Motor neuron (in vitro differentiated cells): ENCODE measurements around the gene CENPQ. TPM values are rescaled to one million over a fixed set of nuclear protein-coding genes. Genes with fewer than 3 reads are reported as not detected.
A peak's percentile ranks its signal among the peaks of the same experiment; 100 is the strongest.

Experiments
- ATAC-seq, 8 experiments: fragments of 200-7000 bp; cut with Tn5 transposase; replicated peaks in 6 of 8; 2 replicates each; pipeline ENCODE4 v1.8.0; 2021; ENCODE audit warnings: mild to moderate bottlenecking in 8 of 8, moderate library complexity in 8 of 8
- H3K27ac ChIP-seq, 2 donors: fragments of 250-450 bp; sonication (Bioruptor Pico); 2 replicates each; pipeline ENCODE4 v1.9.0; 2021; ENCODE audit warnings: antibody characterized with exemption in 2 of 2, mild to moderate bottlenecking in 2 of 2, moderate library complexity in 1 of 2
- H3K4me1 ChIP-seq, 2 donors: fragments of 250-450 bp; sonication (Bioruptor Pico); replicated peaks in 1 of 2; 2 replicates each; pipeline ENCODE4 v1.6.1; 2021; ENCODE audit warnings: antibody characterized with exemption in 2 of 2, mild to moderate bottlenecking in 2 of 2, moderate library complexity in 1 of 2
- H3K4me3 ChIP-seq, 5 donors: fragments of 250-450 bp; sonication (Bioruptor Pico); 2 replicates each; pipeline ENCODE4 v1.9.0; 2021; ENCODE audit warnings: antibody characterized with exemption in 5 of 5, mild to moderate bottlenecking in 5 of 5, moderate library complexity in 4 of 5
- WGBS, 10 experiments: fragments of 450-650 bp; shearing (Covaris generic); methylation state at CpG; one replicate each; pipeline ENCODE4 v1.0.0; 2022; 5-methylcytosine and 5-hydroxymethylcytosine counted together
- in situ Hi-C, 9 experiments: fragments of 400-800 bp; cut with MboI; loops; one replicate each; pipeline ENCODE4 v1.15.0; 2021; ENCODE audit warnings: low sequenced_read_pairs in 9 of 9, low pct_unique_long_range_greater_than_20kb in 2 of 9; ENCODE audit not compliant: unreplicated experiment in 9 of 9
- total RNA-seq, 8 experiments: library from RNA; unstranded; fragments of 300-600 nt; gene quantifications; 2 replicates each; pipeline versions ENCODE4 v1.2.3 to v1.2.4, GENCODE V29; 2022

Gene CENPQ
- 10 to 100 TPM in 1 of 8 experiments, 1 to 10 TPM in 7; 1.9 to 12.4 (median 6.1) TPM for total RNA-seq

- H3K27ac ChIP-seq: peak within 1 kb of the TSS; percentile 68 to 87
- H3K4me1 ChIP-seq: peaks cover 9 to 10% of the 10 kb centered on the region in 2 donors
- peak within 1 kb of the TSS; percentile 54 to 81 (median 62) for H3K4me3 ChIP-seq
- in situ Hi-C loops: no loop called here
- peak; percentile 99 to 100 (median 100) for ATAC-seq
- 0 to 8% (median 1%) methylated on average over 1 to 18 of the region's 37 CpGs for WGBS, 10 experiments
These were observed at the start of gene CENPQ, which contains the start of gene MMUT for GRCh38 chr6:49462927-49463611. CENPQ (plus strand) TSS chr6:49463370; CDS start chr6:49470177, 6,807 bp downstream. MMUT (minus strand) TSS chr6:49463253; CDS start chr6:49459466, 3,787 bp downstream.

GRCh38 chr6:49415358-49415757, 47.8 kb upstream of the CENPQ start:
- in situ Hi-C loops: loop anchor here in 6 of 9 experiments (25.0 kb wide), 6 partner anchors 97 to 1778 kb away; partner anchors contain the start of gene OPN5 (in 6 of the 6)
- 10 to 86% (median 60%) methylated on average over 1 of the region's 1 CpG; no CpG with 5 or more reads in 1 of the 10 experiments for WGBS, 10 experiments
- no peaks in the 10 kb centered on the region for H3K4me1 ChIP-seq
- no peak for ATAC-seq
- no peak overlapping the region for H3K4me3 ChIP-seq
- H3K27ac ChIP-seq: no peak overlapping the region

- no peak for ATAC-seq
- H3K27ac ChIP-seq: no peak overlapping the region
- in situ Hi-C loops: loop anchor here in 6 of 9 experiments (25.0 kb wide), 6 partner anchors 96 to 1779 kb away; partner anchors contain the start of gene OPN5 (in 6 of the 6)
- WGBS, 10 experiments: 35 to 94% (median 77%) methylated on average over 1 to 4 of the region's 4 CpGs
- H3K4me1 ChIP-seq: no peaks in the 10 kb centered on the region
- H3K4me3 ChIP-seq: no peak overlapping the region
These were observed 47.0 kb upstream of the CENPQ start for GRCh38 chr6:49416195-49416594.

- in situ Hi-C loops: loop anchor here in 6 of 9 experiments (25.0 kb wide), 6 partner anchors 88 to 1787 kb away; partner anchors contain the start of gene OPN5 (in 6 of the 6)
- Histone ChIP-seq H3K4me3 (no peak overlapping the region), H3K4me1 (no peaks in the 10 kb centered on the region), H3K27ac (no peak overlapping the region)
- ATAC-seq: no peak
- 15 to 63% (median 33%) methylated on average over 1 of the region's 1 CpG; no CpG with 5 or more reads in 1 of the 10 experiments for WGBS, 10 experiments
These were observed 39.4 kb upstream of the CENPQ start for GRCh38 chr6:49423817-49424216.

GRCh38 chr6:49430187-49430586, 33.0 kb upstream of the CENPQ start:
- in situ Hi-C loops: no loop called here
- Histone ChIP-seq H3K4me3 (no peak overlapping the region), H3K27ac (no peak overlapping the region), H3K4me1 (no peaks in the 10 kb centered on the region)
- no peak for ATAC-seq
- 56 to 100% (median 74%) methylated on average over 1 to 2 of the region's 2 CpGs; no CpG with 5 or more reads in 2 of the 10 experiments for WGBS, 10 experiments

- 71 to 100% (median 90%) methylated on average over 1 of the region's 1 CpG; no CpG with 5 or more reads in 3 of the 10 experiments for WGBS, 10 experiments
- no peak for ATAC-seq
- no peaks in the 10 kb centered on the region for H3K4me1 ChIP-seq
- no peak overlapping the region for H3K4me3 ChIP-seq
- H3K27ac ChIP-seq: no peak overlapping the region
- in situ Hi-C loops: no loop called here
These were observed 32.3 kb upstream of the CENPQ start for GRCh38 chr6:49430866-49431265.

GRCh38 chr6:49453221-49453620, 9.9 kb upstream of the CENPQ start:
- Histone ChIP-seq H3K4me1 (no peaks in the 10 kb centered on the region), H3K4me3 (no peak overlapping the region), H3K27ac (no peak overlapping the region)
- WGBS, 10 experiments: 58 to 100% (median 83%) methylated on average over 1 to 2 of the region's 2 CpGs
- in situ Hi-C loops: no loop called here
- peak in 1 of 8 experiments; percentile 35 for ATAC-seq

- in situ Hi-C loops: no loop called here
- Histone ChIP-seq H3K4me3 (no peak overlapping the region), H3K27ac (no peak overlapping the region), H3K4me1 (no peaks in the 10 kb centered on the region)
- 89 to 100% (median 98%) methylated on average over 1 to 3 of the region's 3 CpGs for WGBS, 10 experiments
- ATAC-seq: no peak
These were observed 8.1 kb upstream of the CENPQ start for GRCh38 chr6:49454787-49455709.

GRCh38 chr6:49457771-49458170, 5.4 kb upstream of the CENPQ start:
- peaks cover 9 to 10% of the 10 kb centered on the region in 2 donors for H3K4me1 ChIP-seq
- ATAC-seq: no peak
- H3K27ac ChIP-seq: no peak overlapping the region
- in situ Hi-C loops: no loop called here
- WGBS, 10 experiments: 73 to 97% (median 80%) methylated on average over 1 to 4 of the region's 4 CpGs; no CpG with 5 or more reads in 1 of the 10 experiments
- no peak overlapping the region for H3K4me3 ChIP-seq

- in situ Hi-C loops: no loop called here
- Histone ChIP-seq H3K4me3 (peak overlapping the region; percentile 54 to 81 (median 62)), H3K4me1 (peaks cover 9 to 10% of the 10 kb centered on the region in 2 donors), H3K27ac (peak overlapping the region in 1 of 2 donors; percentile 68)
- ATAC-seq: no peak
- WGBS, 10 experiments: 0 to 88% (median 62%) methylated on average over 1 to 3 of the region's 3 CpGs; no CpG with 5 or more reads in 2 of the 10 experiments
These were observed 1.1 kb upstream of the CENPQ start for GRCh38 chr6:49462071-49462470.

GRCh38 chr6:49462599-49462926, 607 bp upstream of the CENPQ start:
- WGBS, 10 experiments: 0 to 20% (median 0%) methylated on average over 1 to 7 of the region's 7 CpGs; no CpG with 5 or more reads in 1 of the 10 experiments
- in situ Hi-C loops: no loop called here
- Histone ChIP-seq H3K4me1 (peaks cover 9 to 10% of the 10 kb centered on the region in 2 donors), H3K4me3 (peak overlapping the region; percentile 54 to 81 (median 62)), H3K27ac (peak overlapping the region; percentile 68 to 87)
- peak; percentile 15 to 42 (median 34) for ATAC-seq

GRCh38 chr6:49463612-49463967, 420 bp downstream of the CENPQ start:
- Histone ChIP-seq H3K4me1 (peaks cover 9 to 10% of the 10 kb centered on the region in 2 donors), H3K4me3 (peak overlapping the region; percentile 54 to 81 (median 62)), H3K27ac (no peak overlapping the region)
- in situ Hi-C loops: no loop called here
- peak in 3 of 8 experiments; percentile 4 to 9 (median 5) for ATAC-seq
- WGBS, 10 experiments: 0% methylated on average over 1 to 4 of the region's 4 CpGs; no CpG with 5 or more reads in 4 of the 10 experiments

GRCh38 chr6:49464691-49465090, 1.5 kb downstream of the CENPQ start:
- in situ Hi-C loops: no loop called here
- Histone ChIP-seq H3K4me1 (peaks cover 9 to 10% of the 10 kb centered on the region in 2 donors), H3K27ac (no peak overlapping the region), H3K4me3 (no peak overlapping the region)
- ATAC-seq: no peak
- 0 to 100% (median 89%) methylated on average over 1 to 2 of the region's 2 CpGs; no CpG with 5 or more reads in 1 of the 10 experiments for WGBS, 10 experiments
